Sciatic nerve (tissue), 2 donors: ENCODE results near the gene PALS2. TPM values are rescaled to one million over a fixed set of nuclear protein-coding genes. Genes with fewer than 3 reads are reported as not detected.

ENCODE experiments used
- ATAC-seq: fragments of 200-7000 bp; cut with Tn5 transposase; one replicate; pipeline ENCODE4 v1.9.1; 2020; ENCODE audit warnings: mild to moderate bottlenecking, moderate library complexity
- DNase-seq: peaks from one replicate; pipeline ENCODE4 v3.0.0-alpha.2; 2020; ENCODE audit warnings: low spot score
- intact Hi-C: fragments of 100-400 bp; cut with DNase I; formaldehyde crosslinking; loops from one replicate; pipeline ENCODE4 v1.14.2; 2022
- total RNA-seq: library from RNA; stranded (reverse); fragmentation: NEBNext Ultra II Directional; extraction: Animal tissue kit (Norgen Biotek cat#: 25700); gene quantifications from one replicate; pipeline ENCODE4 v1.2.1, GENCODE V29; 2021
- donor health status: DM: no; HTN: no; CAD: no.
- donor health status: DM: no; HTN: no; CAD: no.

PALS2 gene
- total RNA-seq, 1 donor from 2014 or later, result 177 TPM

DNA sequence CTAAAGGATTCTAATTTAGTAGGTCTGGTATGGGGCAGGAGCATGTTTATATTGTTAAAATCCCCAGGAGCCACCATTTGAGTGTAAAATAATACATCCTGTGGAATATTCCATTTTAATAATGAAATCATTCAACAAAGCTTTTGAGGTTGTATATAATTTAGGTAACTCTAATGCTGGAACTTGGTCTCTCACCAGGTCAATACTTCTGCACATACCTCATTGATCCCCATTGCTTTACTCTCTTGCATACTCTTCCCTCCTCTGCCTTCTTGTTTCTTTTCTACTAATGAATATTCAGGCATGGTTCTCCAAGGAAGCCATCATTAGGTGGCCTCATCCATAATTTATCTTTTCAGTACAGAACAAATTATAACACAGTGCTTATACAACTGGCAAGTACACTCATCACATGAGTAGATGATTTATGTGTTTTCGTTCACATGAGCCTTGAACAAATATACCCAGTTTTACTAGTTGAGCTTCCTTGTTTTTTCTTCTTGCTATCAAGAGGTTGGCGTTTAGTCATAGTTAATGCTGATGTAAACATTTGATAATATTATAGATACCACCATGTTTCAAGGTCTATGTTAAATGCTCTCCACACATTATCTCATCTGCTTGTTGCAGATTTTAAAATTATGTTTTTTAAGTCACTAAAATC lies 7.2 kb downstream of the PALS2 start:
- DNase-seq, result no peak
- intact Hi-C loops, result no loop called here
- no peak for ATAC-seq

DNA sequence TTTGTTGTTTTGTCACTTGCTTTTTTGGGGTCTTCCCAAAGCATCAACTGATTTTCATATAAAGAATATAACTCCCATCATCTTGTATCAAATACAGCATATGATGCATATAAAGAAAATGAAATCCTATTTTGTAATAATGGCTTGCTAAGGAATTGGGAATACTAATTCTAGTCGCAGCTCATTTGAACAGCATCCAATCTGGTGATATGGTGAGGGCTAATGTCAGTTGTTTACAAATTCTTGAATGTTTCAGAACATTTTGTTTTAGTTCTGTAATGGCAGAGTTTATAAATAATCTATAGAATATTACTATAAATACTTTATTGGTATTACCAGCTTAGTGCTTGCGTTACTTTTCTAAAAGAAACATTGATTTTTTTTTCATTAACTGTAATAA lies 8.9 kb downstream of the PALS2 start:
- DNase-seq (no peak), ATAC-seq (no peak)
- intact Hi-C loops, result no loop called here

DNA sequence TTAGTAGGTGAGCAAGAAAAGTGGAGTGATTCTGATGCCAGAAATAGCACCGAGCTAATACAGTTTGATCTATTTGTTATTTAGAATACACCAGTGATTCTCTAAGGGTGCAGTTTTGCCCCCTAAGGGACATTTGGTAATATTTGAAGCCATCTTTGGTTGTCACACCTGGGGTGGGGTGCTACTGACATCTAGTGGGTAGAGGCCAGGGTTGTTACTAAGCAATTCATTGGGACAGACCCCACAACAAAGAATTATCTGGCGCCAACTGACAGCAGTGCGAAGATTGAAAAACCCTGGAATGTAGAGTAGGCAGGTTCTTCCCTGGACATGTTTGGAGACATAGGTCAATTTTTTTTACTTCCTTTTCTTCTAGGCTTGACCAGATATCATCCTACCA lies 14.6 kb downstream of the PALS2 start:
- DNase-seq (no peak), ATAC-seq (no peak)
- intact Hi-C loops, result no loop called here

DNA sequence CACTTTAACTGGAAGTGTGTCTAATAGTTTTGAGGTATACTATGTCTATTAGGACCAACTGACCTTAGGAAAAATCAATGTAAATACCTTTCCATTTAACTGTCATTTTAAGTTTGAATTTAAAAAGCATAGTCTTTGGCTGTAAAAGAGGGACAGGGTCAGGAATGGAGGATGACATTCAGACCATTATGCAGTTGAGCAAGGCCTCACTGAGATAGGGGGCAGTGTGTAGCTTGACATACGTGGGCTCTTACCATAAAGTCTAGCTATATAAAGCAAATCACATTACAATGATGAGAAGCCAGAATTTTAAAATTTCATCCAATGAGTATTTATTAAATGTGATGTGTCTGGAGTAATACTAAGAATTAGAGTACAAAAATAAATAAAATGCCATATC lies 17.9 kb downstream of the PALS2 start:
- intact Hi-C loops, result no loop called here
- ATAC-seq (no peak), DNase-seq (no peak)

DNA sequence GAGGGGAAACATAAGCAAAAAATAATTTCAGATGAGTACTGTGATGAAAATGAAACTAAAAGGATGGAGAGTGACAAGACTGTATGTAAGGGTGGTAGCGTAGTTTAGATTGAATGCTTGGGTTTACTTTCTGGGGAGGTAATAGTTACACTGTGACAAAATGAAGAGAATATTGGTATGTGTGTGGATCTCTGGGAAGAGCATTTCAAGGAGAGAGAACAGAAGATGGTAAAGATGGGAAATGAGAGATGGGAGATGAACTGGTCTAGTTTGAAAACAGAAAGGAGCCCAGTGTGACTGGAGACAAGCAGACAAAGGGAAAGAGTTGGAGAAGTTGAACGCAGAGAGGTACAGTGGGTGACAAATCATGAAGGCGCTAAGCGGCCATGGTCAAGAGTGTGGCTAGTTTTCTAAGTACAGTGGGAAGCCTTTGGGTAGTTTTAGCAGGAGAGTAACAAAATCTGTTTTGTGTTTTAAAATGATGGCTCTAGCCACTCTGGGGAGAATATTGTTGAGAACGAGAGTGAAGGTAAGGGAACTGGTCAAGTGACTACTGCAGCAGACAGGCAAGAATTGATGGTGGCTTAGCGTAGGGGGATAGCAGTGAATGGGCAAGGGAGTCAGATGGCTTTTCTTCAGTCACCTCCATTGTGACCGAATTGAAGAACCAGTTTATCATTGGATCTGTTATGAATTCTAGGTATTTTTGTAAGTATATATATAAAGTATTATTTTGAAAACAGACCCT lies 22.6 kb downstream of the PALS2 start:
- intact Hi-C loops, result no loop called here
- ATAC-seq, result no peak
- DNase-seq, result no peak

DNA sequence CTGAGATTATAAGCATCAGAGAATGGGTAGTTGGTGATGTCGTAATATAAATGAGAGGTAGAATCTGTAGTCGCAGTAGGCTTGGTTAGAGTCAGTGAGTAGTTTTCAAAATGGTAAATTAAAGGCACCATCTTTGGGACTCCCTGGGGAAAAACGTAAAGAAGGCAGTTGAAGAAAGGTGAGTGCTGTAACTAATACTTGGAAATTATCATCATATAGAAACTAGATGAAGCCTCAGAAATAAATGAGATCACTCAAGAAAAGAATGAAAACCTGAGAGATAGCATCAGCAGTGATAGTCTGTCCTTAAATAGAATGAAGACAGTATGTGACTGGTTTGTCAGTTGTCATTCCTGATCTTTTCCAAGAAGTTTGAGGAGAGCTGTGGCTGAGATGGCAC lies 23.8 kb downstream of the PALS2 start:
- intact Hi-C loops, result no loop called here
- DNase-seq (no peak), ATAC-seq (no peak)

DNA sequence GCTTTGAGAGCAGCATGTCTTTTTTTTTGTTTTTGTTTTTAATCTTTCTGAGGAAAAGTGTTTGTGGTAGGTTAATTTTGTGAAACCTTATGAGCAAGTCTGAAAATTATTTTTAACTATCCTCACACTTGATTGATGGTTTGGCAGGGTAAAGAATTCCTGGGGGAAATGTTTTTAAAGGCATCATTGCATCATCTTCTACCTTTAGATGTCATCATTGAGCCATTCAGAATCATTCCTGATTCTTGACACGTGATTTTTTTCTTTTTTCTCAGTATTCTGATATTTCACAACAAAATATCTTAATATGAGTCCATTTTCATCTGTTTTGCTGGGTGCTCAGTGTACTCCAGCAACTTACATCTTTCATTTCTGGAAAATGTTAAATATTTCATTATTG lies 28.3 kb downstream of the PALS2 start:
- ATAC-seq (no peak), DNase-seq (no peak)
- intact Hi-C loops, result no loop called here

DNA sequence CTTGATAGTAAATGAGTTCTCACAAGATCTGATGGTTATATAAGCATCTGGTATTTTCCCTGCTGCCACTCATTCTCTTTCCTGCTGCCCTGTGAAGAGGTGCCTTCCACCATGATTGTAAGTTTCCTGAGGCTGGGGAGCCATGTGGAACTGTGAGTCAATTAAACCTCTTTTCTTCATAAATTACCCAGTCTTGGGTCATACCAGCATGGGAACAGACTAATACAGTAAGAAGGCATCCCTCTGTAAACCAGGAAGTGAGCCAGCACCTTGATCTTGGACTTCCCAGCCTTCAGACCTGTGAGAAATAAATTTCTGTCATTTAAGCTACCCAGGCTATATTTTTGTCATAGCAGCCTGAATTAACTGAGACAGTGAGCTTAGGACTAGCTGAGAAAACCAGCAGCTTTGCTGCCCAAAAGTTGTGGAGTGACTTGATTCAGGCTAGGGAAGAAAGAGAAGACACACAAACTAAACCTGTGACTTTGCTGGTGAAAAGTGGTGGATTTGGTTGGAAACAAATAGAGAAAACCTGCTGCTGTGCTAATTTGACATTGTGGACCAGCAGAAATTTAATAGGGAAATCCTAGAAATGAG lies 29.7 kb downstream of the PALS2 start:
- intact Hi-C loops, result no loop called here
- DNase-seq (no peak), ATAC-seq (no peak)

DNA sequence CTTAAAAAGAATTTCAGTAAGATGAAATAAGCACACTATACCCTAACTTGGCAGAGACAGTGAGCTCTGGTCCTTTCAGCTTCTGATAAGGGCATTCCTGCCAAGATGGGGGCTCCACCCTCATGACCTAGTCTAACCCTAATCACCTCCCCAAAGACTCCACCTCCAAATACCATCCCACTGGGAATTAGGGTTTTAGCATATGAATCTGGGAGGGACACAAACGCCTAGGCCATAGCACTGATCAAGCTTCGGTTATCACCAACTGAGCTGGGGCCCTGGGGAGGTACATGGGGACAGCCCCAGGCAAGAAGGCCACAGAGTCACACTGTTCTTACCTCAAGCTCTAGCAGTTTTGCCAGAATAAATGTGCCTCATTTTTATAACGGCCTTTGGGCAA lies 31.4 kb downstream of the PALS2 start:
- DNase-seq (no peak), ATAC-seq (no peak)
- intact Hi-C loops, result no loop called here

DNA sequence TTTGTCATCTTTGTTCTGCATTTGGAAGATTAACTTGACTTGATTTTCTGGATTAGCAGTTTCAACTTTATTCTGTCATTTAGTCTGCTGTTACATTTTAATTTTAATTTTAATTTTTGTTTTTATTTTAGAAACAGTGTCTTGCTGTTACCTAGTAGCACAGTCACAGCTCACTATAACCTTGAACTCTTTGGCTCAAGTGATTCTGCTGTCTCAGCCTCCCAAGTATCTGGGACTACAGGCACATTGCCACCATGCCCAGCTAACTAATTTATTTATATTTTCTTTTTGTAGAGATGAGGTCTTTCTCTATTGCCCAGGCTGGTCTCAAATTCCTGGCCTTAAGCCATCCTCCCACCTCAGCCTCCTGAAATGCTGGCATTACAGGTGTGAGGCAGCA lies 35.3 kb downstream of the PALS2 start:
- intact Hi-C loops, result no loop called here
- DNase-seq (no peak), ATAC-seq (no peak)

DNA sequence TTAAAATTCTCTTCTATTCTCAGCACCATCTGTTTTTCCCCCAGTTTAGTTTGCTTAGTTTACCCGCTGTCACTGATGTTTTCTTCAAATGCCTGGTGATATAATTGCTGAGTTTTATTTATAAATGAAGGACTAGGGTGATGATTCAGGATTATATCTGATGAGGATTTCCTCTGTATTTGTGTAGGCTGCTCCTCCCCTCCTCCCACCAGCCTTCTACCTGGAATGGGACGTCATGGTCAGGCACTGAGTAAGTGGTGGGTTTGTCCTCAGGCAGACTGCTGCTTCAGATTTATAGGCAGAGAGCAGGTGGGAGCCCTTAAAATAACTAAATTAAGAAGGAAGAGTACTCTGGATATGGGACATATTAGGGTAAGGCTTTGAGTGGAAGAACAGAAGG lies 35.8 kb downstream of the PALS2 start:
- DNase-seq (no peak), ATAC-seq (no peak)
- intact Hi-C loops, result no loop called here

DNA sequence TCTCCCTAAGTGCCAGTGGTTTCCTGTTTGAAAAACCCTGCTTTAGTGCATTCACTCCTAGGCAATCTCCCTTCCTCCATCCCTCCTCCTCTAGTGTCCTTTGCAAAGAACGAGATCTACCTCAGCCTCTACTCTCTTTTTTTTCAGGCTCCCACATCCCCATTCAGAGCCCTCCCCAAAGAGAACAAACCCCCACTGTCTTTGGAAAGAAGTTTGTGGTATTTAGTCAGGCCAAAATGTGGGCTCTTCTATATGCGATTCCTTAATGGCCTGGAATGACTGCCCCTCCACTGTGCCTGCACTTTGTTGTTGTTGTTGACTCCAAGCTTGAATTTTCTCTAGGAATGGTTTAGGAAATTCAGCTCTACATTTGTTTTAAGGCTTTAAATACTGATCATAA lies 36.3 kb downstream of the PALS2 start:
- ATAC-seq (no peak), DNase-seq (no peak)
- intact Hi-C loops, result no loop called here

DNA sequence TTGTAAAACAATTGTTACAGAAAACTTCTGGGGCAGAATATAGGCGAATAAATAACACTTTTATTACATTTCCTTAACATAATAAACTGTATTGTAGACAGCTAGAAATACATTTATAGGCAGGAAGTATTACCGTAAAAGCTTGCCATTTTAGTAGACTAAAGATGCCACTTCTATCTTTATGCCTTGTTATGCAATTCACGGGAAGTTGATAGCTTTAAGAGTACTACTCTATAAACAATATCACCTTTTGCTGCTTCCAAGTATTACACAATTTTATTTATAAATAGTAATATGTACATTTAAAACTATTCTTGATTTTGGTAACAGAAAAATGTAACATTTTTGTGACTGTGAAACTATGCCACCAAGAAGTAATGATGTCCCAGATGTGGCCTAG lies 37.9 kb downstream of the PALS2 start:
- intact Hi-C loops, result no loop called here
- DNase-seq, result no peak
- ATAC-seq, result no peak

DNA sequence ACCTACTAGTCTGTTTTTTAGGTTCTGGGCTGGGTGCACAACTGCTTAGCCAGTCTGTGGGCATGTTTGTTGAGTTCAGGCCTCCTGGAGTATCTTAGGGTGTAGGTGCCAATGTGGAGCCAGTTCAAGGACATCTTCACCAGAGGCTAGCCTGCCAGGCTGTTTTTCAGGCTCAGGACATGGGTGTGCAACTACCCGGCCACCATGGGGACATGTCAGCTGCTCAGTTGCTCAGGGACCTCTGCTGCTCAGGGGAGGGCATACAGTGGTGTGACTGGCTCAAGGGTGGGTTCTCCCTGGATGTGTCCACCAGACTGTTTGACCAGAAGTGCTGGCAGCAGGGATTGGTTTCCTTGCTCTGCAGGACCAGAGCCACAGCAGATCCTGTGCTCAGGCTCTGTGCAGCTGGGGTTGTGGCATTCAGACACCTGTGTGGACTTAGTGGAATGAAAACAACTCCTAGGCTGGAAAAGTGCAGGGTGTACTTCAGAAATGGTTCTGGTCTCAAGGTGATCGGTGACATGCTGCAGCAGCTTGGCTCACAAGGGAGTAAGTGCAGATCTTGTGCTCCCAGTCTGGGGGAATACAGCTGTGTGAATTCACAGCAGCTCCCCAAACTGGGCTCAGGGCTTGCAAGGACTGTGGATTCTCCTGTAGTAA lies 44.8 kb downstream of the PALS2 start:
- no peak for ATAC-seq
- DNase-seq, result no peak
- intact Hi-C loops, result no loop called here

DNA sequence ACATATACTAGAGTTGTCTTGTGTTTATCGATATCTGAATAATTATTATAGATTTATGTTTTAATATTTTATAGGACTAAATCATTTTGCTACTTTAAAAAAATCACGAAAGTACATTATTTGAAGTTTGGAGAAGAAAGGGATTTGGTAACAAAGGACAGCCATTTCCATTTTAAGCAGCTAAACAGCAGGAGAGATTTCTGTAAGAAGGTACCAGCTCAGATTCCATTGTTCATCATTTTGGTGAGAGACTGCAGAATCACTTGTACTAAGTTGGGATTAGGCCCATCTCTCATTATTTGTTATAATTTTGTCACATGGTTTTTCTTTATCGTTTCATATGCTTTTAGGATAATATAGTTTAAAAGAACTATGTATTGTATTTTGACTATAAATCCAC lies 46.7 kb downstream of the PALS2 start:
- intact Hi-C loops, result no loop called here
- DNase-seq (no peak), ATAC-seq (no peak)

DNA sequence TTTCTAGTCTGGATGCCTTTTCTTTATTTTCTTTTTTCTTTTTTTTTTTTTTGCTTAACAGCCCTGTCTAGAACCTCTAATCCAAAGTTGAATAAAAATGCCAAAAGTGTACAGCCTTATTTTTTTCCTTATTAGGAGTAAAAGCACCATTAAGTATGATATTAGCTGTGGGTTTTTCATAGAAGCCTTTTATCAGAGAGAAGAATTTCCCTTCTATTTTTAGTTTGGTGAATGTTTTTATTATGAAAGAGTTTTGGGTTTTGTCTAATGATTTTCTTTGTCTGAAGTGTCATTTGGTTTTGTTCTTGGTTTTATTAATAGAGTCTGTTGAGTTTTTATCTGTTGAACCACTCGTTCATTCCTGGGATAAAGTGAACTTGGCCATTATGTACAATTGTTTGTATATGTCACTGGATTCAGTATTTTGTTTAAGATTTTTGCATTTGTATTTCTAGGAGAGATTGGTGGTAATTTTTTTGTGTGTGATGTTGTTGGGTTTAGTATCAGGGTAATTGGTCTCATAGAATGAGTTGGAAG lies 49.5 kb downstream of the PALS2 start:
- ATAC-seq, result no peak
- no peak for DNase-seq
- intact Hi-C loops, result no loop called here
